Metanephros (tissue), 2 donors: Measurements from ENCODE around the gene AAMDC. TPM values are rescaled to one million over a fixed set of nuclear protein-coding genes. Genes with fewer than 3 reads are reported as not detected.

Source experiments
- small RNA-seq: library from RNA; depleted of rRNA; stranded (forward); fragments of <200 nt; gene quantifications from one replicate; pipeline ENCODE3, GENCODE V24; 2014; ENCODE audit warnings: low replicate concordance
- total RNA-seq: library from RNA; depleted of rRNA; stranded (reverse); fragments of >200 nt; gene quantifications from one replicate; pipeline ENCODE4 v1.2.3, GENCODE V29; 2014

The AAMDC gene
- 18.1 TPM for total RNA-seq

GRCh38 chr11:77820565-77821348, at the start of gene AAMDC, which contains the start of gene RSF1:
Gene AAMDC, plus strand, starts transcription at chr11:77821144. Its CDS starts 21,353 bp downstream, at chr11:77842497.
Gene RSF1, minus strand, starts transcription at chr11:77820722. Its CDS starts 8 bp downstream, at chr11:77820714.

Small RNA genes lying within 50 kb of the gene (small RNA-seq; reads per million reads assigned to genes)
- not detected for gene AP002812.4

Other genes with a start within 250 kb of the AAMDC start
- 2.4 TPM for gene AQP11, start 231.2 kb upstream of the AAMDC start, total RNA-seq
- gene CLNS1A, start 183.3 kb upstream of the AAMDC start, total RNA-seq: 103 TPM
- 30.0 TPM for gene RSF1, start 422 bp upstream of the AAMDC start, total RNA-seq
- gene INTS4, start 173.5 kb downstream of the AAMDC start, total RNA-seq: 59.3 TPM
- gene KCTD14, start 202.1 kb downstream of the AAMDC start, total RNA-seq: 7.8 TPM
- gene THRSP, start 242.7 kb downstream of the AAMDC start, total RNA-seq: 2.0 TPM